ENCODE results near the gene CLCF1.

The CLCF1 gene

GRCh38 chr11:67397986-67398660 lies 24.7 kb upstream of the CLCF1 start:
- Histone ChIP-seq H3K27ac (no peak overlapping the region), H3K4me3 (no peak overlapping the region)

GRCh38 chr11:67397536-67397935 lies 24.1 kb upstream of the CLCF1 start:
- H3K4me3 ChIP-seq = no peak overlapping the region
- H3K27ac ChIP-seq = peak overlapping the region in 3 of 21 experiments; percentile 23 to 77 (median 62)

DNA sequence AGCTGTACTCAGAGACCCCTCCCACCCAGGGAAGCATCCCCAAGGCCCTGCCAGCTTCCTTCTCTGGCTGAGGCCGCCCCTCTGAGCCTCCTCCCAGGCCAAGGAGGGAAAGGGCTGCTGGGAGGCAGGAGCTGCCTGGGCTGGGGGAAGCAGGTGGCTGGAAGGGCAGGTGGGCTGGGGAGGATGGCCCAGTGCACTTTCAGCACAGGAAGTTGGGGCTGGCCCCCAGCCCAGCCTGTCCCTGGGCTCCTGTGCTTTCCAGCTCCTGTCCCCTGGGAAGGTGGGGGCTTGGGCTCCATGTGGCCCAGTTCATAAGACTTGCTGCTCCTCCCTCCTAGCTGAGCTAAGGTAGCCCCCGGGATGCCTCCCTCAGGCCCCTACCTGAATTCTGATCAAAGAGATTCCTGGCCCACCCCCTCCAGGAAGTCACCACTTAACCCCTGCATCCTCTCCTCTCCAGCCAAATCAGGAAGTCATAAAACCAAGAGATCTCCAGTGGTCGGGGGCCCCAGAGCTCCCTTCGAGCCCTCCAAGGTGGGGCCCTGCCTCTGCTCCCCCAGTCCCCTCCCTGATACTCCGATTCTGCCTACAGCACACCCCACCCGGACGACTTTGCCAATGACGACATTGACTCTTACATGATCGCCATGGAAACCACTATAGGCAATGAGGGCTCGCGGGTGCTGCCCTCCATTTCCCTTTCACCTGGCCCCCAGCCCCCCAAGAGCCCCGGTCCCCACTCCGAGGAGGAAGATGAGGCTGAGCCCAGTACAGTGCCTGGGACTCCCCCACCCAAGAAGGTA lies 23.4 kb upstream of the CLCF1 start:
- Histone ChIP-seq H3K27ac (peak overlapping the region in 6 of 21 experiments; percentile 19 to 77 (median 37)), H3K4me3 (no peak overlapping the region)

GRCh38 chr11:67396259-67396581 lies 22.8 kb upstream of the CLCF1 start:
- Histone ChIP-seq H3K27ac (peak overlapping the region in 5 of 21 experiments; percentile 19 to 77 (median 50)), H3K4me3 (no peak overlapping the region)

DNA sequence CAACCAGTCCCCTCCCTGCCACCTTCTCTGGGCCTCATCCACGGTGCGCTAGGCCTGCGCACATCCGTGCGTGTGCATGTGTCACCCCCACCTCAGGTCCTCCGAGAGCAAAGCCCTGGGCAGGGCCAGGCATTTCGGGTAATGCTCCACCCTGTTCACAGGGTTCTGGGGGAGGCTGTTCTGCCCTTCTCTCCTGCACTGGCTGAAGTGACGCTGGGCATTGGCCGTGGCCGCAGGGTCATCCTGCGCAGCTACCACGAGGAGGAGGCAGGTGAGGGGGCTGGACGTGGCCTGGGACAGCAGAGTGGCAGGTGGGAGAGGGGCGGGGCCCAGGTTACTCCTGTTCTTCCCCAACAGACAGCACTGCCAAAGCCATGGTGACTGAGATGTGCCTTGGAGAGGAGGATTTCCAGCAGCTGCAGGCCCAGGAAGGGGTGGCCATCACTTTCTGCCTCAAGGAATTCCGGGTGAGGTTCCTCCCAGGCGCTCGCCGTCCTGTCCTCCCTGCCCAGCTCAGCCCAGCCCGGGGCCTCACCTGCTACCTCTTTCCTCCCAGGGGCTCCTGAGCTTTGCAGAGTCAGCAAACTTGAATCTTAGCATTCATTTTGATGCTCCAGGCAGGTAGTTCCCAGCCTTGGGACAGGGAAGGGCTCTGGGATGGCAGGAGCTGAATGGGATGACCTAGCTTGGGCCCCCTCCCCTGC lies 22.3 kb upstream of the CLCF1 start:
- Histone ChIP-seq H3K4me3 (no peak overlapping the region), H3K27ac (no peak overlapping the region)

DNA sequence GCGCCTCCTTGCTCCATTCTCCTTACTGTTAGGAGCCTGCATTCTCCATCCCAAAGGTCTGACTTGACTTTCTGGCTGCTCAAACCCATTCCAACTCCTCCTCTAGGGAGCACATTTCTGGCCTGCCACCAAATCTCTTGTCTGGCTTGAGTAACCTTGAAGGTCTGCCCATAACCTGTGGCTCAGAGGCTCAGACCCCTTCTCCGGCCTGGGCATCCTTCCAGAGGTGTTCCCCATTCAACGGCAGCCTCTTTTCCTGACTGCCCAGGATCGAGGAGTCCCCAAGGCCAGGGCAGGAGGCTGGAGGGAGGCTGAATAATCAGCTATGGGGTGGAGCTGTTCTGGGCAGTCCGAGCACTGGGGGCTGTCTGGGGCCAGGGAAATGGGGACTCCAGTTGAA lies 20.6 kb upstream of the CLCF1 start:
- H3K27ac ChIP-seq = no peak overlapping the region

DNA sequence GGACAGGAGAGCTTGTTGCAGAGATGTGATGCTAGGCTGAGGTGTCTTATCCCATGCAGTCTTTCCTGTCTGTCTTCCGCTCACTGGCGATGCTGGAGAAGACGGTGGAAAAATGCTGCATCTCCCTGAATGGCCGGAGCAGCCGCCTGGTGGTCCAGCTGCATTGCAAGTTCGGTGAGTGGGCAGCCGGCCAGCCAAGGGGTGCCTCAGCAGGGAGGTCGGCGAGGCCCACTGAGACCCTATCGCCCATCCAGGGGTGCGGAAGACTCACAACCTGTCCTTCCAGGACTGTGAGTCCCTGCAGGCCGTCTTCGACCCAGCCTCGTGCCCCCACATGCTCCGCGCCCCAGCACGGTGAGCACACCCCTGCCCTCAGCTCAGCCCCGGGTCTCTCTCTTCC lies 20.0 kb upstream of the CLCF1 start:
- Histone ChIP-seq H3K27ac (no peak overlapping the region), H3K4me3 (no peak overlapping the region)

More for the DNA sequence above, 20.6 kb upstream of the CLCF1 start:
- H3K4me3 ChIP-seq = no peak overlapping the region

- Histone ChIP-seq H3K27ac (peak overlapping the region in 20 of 21 experiments; percentile 24 to 95 (median 84)), H3K4me3 (peak overlapping the region; percentile 60 to 81 (median 74))
These were observed 18.9 kb upstream of the CLCF1 start for GRCh38 chr11:67392183-67392715.

DNA sequence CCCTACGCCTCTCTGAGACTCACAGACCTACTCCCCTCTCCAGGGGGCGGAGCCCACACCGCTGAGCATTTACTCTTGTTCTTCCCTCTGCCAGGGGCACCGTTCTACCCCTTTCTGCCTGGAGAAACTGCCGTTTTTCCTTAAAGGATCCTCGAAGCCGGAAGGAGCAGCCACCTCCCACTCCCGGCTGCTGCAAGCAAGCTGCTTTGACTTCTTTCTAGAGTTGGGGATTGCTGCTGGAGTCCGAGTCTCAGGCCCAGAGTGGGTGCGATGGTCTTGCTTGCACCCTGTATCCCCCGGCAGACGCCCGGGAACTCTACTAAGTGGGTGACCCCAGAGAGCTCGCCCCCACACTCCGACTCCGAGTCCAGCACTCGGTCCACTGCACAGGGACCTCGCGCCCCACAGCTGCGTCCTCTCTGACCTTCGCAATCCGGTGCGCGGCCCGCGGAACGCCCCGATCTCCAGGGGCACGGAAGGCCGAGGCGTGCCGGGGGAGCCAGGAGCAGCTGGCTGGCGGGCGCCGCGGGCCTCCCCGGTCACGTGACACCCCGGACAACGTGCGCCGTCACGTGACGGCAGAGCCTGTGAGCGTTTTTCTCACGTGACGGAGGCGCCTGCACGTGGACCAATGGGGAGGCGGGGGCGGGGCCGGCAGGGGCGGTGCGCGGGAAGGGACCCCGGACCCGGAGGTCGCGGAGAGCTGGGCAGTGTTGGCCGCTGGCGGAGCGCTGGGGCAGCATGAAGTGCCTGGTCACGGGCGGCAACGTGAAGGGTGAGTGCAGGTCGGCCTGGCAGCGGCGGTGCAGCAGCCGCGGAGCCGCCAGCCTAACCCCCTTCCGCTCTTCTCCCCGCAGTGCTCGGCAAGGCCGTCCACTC lies 18.1 kb upstream of the CLCF1 start, which contains the start of gene RAD9A:
Gene RAD9A, plus strand, starts transcription at position 683 of the 879 bp plus-strand sequence. Its CDS starts 59 bp downstream, at position 742.
- Histone ChIP-seq H3K4me3 (peak within 1 kb of the TSS; percentile 60 to 81 (median 74)), H3K27ac (peak within 1 kb of the TSS; percentile 16 to 95 (median 84))

- peak overlapping the region in 20 of 21 experiments; percentile 46 to 95 (median 84) for H3K27ac ChIP-seq
- H3K4me3 ChIP-seq = peak overlapping the region; percentile 60 to 81 (median 74)
These were observed 17.5 kb upstream of the CLCF1 start for GRCh38 chr11:67390947-67391303.

GRCh38 chr11:67389477-67389876 lies 16.1 kb upstream of the CLCF1 start:
- H3K4me3 ChIP-seq = no peak overlapping the region

GRCh38 chr11:67387518-67387917 lies 14.1 kb upstream of the CLCF1 start:
- peak overlapping the region in 1 of 21 experiments; percentile 16 for H3K27ac ChIP-seq
- H3K4me3 ChIP-seq = no peak overlapping the region

More at GRCh38 chr11:67389477-67389876, 16.1 kb upstream of the CLCF1 start:
- H3K27ac ChIP-seq = no peak overlapping the region

DNA sequence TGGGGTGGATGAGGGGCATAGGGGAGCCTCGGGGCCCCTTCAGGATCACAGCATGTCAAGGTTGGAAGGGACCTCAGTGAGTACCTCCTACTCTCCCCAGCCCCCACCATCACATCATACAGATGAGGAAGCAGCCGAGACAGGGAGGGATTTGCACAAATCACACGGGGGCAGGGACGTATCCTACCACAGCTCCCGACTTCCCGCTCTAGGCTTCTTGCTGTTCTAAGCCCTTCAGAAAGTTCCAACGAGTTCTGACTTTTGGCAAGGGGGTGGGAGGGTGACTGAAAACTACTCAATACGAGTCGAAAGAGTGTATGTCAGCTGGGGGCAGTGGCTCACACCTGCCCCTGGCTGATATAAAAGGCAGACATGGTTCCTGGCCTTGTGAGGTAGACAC lies 13.7 kb upstream of the CLCF1 start:
- H3K27ac ChIP-seq = peak overlapping the region in 1 of 21 experiments; percentile 16

DNA sequence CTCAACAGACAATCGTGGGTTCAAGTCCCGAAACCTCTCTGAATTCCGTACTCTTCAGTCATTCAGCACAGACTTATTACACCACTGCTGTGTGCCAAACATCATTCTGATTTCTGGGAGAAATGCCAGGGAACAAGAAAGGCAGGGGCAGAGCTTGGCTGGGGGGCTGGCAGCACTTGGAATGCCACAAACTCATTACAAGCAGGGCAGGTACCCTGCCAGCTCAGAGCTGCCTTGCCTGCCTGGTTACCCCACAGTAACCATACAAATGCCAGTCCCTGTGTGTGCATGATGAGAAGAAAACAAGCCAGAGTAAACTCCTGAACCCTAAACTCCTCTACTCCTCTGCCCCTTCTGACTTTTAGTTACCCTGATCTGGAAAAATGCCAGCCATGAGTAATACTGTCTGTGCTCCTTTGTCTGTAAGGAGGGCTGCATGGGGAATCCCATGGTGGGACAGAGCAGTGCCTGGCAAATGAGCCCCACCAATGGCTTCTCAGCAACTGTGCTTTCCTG lies 11.5 kb upstream of the CLCF1 start:
- no peak overlapping the region for H3K4me3 ChIP-seq
- H3K27ac ChIP-seq = no peak overlapping the region

More for the DNA sequence above, 13.7 kb upstream of the CLCF1 start:
- no peak overlapping the region for H3K4me3 ChIP-seq

GRCh38 chr11:67382276-67383136 lies 9.1 kb upstream of the CLCF1 start:
- Histone ChIP-seq H3K4me3 (no peak overlapping the region), H3K27ac (peak overlapping the region in 2 of 21 experiments; percentile 11 to 30)

GRCh38 chr11:67381244-67381972 lies 8.0 kb upstream of the CLCF1 start:
- no peak overlapping the region for H3K4me3 ChIP-seq
- peak overlapping the region in 7 of 21 experiments; percentile 9 to 66 (median 55) for H3K27ac ChIP-seq

All from skin epidermis (tissue), 12 donors.